NCI-H2029 treated with DMSO at 0.1 percent for 48 hours (cell line): ENCODE results near the gene MCTP2.

Experiments
- DNase-seq: peaks from one replicate; lab custom pipeline; 2025; lab: John Stamatoyannopoulos, UW

MCTP2 gene

DNA sequence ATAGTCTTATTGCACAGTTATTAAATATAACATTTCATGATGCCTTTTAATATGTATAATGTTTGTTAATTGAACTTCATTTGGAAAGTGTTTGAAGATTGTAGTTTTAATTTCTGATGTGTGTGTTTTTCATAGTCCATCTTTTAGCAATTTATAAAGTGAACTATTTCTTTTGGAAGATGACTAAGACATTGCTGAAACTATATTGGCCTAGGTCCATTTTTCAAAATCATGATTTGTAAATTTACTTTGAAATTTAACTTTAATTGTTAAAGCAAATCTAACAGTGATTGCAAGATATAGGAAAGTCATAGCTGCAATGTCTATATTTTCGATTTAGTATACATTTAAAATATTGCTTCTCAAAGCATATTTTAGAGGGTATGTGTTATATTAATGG is 30.8 kb downstream of the MCTP2 start:
- no peak for DNase-seq

DNA sequence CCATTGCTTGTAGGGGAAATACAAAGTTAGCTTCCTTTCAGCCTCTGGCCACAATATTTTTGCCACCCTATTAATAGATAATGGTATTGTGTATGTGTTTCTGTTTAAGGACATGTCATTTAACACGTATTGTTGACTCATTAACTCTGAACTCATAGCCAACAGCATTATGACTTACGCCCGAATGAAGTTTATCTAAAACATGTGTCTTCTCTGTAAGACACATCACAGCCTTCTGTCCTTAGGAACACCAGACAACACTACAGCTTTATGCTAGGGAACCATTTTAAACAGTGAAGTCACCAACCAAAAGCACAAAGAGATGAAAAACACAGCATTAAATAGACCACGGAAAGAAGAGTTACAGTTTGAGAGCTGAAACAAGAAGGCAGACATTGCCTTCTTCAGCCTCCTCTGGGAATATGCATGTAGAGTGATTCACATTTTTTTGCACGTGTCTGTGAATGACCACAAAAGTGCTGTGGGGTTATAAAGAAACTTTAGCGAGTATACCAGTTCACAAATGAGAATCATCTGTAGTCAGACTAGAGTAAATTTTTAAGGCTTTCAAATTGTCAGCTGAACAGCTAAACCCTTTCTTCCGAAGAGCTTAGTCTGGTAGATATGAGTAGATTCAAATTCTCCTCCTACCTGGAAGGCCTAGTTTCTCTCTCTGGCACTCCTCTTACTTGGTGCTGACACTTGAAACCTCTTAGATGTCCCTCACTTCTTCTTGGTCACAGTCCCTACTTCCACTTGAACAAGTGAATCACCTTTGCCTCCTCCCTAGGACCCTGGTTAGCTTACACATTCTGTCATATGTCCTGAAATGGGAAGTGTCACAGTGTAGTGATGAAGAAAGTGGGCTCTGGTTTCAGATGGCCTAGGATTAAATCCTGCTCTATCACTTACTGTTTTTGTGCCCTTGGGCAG is 32.2 kb downstream of the MCTP2 start:
- no peak for DNase-seq

DNA sequence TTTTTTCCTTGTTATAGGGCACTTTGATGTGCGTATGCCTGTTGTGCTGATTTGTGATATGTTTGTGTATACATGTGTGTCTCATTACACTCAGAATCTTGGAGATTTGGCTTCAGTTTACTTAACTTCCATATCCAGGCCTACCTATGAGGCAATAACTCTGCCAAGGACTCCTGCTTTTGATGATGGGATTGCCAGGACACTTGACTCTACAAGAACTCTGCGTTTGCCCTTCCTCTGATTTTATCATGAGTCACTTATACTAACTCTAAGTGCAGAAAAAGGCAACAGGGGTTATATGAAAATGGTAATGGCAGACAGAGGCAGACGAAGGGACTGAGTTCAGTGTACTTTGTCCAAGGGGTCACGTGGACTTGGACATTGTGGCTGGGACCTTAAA is 33.6 kb downstream of the MCTP2 start:
- DNase-seq, result no peak

DNA sequence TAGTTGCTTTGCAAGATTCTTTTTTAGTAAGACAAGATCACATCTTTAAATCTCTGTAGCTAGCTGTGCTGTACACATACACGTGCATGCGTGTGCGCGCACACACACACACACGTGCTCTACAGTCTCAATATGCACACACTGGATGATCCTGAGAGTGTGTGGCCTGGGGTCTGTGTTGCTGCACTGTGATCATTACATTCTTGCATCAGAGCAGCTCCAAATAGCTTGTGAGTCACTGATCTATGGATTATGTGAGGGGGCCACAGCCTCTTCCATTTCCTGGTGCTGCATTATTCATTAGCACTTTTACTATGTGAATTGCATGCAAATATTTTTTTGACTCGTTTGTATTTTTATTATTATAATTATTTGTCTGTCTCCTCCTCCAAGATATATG is 34.6 kb downstream of the MCTP2 start:
- DNase-seq, result no peak

DNA sequence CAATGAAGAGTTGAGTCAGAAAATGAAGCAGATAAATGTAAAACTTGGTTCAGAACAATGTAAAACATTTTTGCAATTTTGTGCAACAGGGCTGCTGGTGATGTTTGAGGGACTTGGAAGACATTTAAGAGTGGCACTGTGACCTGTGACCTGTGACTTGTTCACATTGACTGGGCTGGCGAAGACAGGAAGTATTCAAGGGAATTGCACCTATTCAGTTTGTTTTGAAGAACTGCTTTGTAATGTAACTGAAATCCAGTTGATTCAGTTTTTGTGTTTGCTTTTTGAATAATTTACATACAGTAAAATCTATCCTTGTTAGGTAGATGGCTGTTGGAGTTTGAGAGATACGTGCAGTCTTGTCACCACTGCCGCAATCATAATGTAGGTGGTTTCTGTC is 35.4 kb downstream of the MCTP2 start:
- no peak for DNase-seq

DNA sequence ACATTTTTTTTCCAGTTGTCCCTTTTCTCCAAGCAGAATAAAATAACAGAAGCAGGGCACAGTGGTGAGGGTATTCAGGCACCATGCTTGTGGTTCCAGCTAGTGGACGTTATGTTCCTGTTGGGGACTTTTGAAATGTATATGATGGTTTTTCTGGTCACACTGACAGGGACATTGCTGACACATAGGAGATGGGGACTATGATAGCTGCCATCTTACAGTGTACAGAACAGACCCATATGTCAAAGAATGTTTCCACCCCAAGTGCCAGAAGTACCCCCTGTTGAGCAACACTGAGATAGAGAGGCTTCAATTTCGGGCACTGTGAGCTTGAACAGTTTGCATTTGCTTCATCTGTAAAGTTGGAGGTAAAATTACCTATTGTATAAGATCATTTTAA is 38.6 kb downstream of the MCTP2 start:
- no peak for DNase-seq

DNA sequence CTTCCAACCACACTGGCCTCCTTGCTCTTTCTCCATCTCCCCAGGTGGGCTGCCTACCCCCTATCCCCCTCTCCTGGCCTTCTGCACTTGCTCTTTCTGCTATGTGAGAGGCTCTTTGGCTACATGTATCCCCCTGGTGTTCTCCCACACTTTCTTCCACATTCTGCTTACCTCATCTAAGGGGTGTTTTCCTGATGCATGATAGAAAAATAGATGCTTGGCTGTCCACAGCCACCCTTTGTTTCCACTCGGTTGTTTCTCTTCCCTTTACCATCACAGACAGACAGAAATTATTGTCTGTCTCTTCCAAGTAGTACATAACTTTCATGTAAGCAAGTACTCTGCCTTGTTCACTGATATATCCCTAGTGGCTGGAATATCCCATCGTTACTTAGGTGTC is 39.2 kb downstream of the MCTP2 start:
- DNase-seq, result no peak

DNA sequence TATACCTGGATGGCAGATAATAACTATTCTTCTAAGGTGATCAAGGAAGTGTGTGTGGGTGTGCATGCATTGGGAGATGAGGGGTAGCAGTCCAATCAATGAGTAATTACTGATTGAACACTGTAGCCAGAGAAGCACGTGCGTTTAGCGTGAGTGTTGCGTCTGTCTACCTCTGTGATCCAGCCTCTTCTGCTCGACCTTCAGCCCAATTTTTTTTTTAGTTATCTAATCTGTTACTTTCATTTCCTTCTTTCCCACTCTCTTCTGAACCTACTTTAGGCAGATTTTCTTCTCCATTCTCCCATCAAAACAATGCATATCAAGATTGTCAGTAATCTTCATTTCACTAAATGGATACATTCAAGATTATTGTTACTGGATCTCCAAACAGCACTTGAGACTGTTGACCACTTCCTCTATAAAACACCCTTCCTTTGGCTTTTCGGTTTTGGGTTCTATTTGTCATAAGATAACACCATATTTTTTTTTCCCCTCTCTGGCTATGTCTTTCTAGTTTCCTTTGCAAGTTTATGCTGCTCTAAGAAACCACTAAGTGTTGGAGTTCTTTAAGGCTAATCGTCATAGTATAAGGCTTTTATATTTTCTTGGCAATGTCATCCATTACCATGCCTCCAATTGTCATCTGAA is 41.0 kb downstream of the MCTP2 start:
- no peak for DNase-seq

DNA sequence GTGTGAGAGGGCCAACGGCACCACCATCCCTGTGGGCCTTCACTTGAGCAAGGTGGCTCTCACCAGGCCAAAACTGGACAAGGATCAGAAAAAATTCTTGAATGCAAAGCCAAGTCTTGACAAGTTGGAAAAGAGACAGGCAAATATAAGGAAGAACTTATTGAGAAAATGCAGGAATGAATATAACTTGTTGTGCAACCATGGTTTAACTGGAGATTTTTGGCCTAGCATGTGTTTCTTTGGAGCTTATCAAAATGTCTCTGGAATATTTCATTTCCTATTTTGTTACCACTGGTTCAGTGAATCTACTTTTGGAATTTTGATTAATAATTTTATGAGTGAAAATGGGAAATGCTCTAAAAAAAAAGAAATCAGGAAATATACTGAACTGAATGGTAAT is 42.5 kb downstream of the MCTP2 start:
- no peak for DNase-seq

DNA sequence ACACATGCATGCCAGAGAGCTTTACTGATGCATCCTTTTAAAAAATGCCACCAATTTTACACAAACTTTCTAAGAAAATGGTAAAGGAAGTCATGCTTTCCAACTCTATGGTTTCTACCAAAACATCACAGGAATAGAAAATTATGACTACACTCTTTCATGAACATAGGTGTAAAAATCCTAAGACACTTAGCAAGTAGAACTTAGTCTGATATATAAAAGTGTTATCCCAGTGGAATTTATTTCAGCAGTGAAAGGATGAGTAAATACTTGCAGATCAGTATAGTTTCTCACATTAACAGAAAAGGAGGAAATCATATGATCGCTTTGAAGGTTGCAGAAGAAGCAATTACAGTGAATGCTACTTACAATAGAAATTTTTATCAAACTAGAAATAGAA is 43.4 kb downstream of the MCTP2 start:
- no peak for DNase-seq

DNA sequence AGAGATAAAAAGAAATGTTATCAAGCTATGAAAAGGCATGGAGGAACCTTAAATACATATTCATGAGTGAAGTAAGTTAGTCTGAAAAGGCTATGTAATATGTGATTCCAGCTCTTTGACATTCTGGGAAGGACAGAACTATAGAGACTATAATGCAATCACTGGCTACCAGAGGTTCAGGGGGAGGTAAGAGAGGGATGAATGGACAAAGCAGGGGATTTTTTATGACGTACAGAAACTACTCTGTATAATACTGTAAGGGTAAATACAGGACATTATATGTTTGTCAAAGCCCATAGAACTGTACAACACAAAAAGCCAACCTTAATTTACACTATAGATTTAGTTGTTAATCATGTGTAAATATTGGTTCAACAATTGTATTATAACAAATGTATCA is 46.1 kb downstream of the MCTP2 start:
- no peak for DNase-seq

DNA sequence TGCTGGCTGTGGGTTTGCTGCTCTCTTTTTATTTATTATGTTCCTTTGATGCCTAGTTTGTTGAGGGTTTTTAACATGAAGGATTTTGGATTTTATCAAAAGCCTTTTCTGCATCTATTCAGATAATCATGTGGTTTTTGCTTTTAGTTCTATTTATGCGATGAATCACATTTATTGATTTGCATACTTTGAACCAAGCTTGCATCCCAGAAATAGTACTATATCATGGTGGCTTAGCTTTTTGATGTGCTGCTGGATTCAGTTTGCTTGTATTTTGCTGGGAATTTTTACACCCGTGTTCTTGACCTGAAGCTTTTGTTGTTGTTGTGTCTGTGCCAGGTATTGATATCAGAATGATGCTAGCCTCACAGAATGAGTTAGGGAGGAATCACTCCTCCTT is 48.4 kb downstream of the MCTP2 start:
- DNase-seq, result no peak

DNA sequence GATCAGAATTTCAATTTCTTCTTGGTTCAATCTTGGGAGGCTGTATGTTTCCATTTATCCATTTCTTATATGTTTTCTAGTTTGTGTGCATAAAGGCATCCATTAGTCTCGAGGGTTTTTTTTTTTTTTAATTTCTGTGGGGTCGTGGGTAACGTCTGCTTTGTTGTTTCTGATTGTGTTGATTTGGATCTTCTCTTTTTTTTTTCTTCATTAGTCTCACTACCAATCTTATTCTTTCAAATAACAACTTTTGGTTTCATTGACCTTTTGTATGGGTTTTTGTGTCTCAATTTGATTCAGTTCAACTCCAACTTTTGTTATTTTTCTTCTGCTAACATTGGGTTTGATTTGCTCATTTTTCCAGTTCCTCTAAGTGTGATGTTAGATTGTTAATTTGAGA is 48.9 kb downstream of the MCTP2 start:
- DNase-seq, result no peak

DNA sequence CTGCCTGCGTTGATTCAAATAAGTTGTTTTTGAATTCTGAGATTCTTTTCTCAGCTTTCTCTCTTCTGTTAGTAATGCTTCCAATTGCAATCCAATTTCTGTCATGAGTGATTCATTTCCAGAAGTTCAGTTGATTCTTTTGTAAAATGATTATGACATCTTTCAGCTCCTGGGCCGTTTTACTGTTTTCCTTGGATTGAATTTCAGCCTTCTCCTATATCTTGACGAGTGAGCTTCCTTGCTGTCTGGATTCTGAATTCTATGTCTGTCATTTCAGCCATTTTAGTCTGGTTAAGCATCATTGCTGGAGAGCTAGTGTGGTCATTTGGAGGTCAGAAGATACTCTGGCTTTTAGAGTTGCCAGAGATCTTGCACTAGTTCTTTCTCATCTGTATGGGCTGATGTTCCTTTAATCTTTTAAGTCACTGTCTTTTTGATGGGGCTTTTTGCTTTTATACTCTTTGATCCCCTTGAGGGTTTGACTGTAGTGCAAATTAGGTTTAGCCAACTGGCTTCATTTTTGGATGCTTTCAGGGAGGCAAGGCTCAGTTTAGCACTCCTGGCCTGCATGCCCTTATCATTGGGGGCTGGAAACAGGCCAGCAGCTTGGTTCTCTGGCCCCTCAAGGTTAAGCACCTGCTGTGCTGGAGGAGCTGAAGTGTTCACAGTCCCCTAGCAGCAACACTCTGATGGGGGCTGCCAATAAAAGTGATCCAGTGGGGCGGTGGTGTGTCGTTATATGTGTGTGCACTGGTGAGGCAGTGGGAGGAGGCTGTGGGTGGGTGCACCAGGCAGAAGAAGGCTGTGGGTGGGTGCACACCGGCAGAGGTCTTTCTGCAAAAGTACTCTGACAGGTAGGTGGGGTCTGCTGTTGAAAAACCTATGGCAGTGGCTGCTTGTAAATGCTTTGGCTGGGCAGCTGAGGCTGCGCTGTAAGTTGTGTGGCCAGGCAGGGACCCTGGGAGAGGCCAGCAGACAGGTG is 51.2 kb downstream of the MCTP2 start:
- no peak for DNase-seq

DNA sequence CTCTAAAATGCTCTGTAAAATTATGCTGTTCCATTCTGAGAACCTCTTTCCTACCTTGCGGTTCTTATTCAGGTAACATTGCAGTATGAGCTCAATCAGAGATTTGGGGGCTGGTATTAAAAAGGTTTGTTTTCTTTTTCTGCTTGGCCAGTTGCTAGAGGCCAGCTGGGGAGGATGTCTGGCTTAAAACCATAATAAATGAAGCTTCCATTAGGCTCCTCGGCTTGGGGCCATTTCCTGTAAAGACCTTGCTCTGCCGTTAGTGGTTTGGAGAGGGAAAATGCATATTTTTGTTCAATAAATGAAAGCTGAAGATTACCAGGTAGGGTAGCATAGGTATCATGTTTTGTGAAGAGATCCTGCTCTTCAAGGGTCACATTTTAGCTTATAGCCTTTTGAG is 55.2 kb downstream of the MCTP2 start:
- no peak for DNase-seq

DNA sequence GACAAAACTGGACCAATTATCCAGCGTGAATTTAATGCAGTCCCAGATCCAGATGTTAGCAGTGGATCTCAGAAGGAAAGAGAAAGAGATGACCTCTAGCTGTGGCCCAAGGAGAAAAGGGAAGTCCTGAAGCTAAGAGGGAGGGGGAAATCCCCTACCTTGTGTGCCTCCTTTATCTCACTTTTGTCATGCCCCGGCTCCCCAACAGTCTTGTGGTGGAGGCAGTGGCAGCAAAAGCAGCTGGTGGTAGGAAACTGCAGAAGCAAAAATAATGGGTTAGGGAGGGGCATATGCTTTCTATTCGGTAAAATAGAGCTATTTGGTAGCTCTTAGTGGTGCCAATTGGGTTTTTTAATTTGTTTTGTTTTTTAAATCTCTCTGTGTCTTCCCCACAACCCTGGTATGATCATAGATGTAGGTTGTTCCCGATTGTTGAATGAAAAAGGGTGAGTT is 56.5 kb downstream of the MCTP2 start:
- DNase-seq, result no peak

DNA sequence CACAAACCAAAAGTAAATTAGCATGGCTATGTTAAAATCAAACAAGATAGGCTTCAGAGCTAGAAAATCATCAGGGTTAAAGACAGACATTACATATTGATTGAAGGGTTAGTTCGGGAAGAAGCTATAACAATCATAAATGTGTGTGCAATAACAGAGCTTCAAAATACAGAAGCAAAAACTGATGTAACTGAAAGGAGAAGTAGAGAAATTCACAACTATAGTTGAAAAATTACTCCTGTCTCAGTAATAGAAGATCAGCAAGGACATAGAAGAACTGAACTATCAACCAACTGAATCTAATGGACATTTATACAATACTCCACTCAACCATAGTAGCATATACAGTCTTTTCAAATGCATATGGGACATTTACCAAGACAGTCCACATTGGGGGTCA is 59.4 kb downstream of the MCTP2 start:
- no peak for DNase-seq

DNA sequence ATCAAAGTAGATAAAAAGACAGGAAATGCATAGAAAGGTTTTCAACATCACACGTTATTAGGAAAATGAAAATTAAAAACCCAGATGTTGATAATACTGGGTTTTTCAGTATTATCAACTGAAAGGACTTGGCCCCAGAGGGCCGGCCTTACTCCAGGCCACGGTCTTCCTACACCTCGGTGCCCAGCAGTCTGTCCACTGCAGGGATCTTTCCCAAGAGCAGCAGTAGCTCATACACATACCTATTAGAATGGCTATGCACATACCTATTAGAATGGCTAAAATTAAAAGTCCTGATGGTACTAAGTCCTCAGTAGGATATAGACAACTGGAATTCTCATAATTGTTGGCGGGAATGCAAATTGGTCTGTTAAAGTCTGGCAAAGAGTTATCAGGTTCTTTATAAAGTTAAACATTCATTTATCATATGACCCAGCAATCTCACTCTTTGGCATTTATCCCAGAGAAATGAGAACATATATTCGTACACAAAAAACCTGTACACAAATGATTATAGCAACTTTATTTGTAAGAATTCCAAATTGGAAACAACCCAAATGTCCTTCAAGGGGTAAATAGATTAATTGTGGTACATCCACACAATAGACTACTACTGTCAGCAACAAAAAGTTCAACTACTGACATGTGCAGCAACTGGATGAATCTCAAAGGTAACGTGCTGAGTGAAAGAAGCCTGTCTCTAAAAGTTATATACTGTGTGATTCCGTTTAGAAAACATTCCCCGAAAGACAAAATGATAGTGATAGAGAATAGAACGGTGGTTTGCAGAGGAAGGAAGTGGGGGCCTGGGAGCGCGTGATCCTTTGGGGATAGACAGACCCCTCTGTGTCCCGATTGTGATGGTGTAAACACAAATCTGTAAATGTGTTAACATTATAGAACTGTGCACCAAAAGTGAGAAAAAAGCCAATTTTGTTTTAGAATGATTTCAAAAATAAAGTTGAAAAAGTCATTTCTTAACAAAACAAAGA is 62.3 kb downstream of the MCTP2 start:
- DNase-seq, result no peak

DNA sequence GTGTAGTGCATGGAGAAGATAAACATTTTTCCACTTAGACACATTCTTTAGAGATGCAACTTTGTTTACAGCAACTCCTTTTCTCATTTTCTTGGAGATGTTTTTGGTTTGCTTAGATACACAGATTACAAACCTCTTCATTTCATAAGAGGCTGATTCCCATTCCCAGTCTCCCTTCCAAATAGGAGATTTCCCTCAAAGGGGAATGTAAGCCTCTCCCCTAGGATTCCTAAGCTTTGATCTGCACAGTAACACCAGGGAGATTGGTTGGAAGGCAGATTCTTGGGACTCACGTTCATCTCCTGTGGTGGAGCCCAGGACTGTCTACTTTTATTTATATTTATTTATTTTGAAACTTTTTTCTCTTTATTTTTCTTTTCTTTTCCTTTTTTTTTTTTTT is 63.2 kb downstream of the MCTP2 start:
- DNase-seq, result no peak

DNA sequence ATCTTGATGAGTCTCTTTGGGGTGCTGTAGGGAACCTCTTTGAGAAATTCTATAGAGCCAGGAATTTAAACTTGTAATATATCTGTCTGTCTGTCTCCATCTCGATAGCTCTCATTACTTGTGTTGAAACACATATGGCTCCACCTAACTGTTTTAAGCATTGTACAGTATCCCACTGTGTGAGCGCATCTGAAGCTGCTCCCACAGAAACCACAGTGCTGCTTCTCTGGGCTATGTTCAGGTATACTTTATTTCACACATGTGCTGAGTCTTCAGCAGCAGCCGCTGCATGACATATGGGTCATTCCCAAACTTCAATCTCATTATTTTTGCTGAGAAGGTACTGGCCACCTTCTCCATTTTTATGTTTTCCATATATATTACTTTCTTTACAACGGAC is 63.9 kb downstream of the MCTP2 start:
- no peak for DNase-seq

DNA sequence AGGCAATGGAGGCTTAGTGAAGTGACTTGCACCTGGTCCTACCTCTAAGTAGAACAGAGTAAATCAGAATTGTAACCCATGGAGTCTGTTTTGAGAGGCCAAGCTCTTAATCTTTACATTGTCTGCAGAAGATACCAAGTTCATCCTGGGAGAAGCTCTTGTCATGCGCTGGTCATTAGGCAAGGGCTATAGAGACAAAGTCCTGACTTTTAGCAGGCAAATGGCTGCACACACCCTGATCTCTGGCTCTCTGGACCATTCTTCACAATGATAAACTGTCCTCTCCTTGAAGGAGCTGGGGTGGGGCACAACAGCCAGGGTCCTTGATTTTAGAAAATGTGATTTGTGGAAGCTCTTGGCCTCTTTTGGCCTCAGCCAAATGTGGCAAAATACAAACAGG is 65.4 kb downstream of the MCTP2 start:
- no peak for DNase-seq
